SK-N-SH treated with all-trans-retinoic acid at 6 μM for 48 hours (cell line): Measurements from ENCODE around the gene SULT1B1.

Source experiments
- ATAC-seq: fragments of 200-7000 bp; cut with Tn5 transposase; 3 replicates; pipeline ENCODE4 v1.9.1; 2020; ENCODE audit warnings: mild to moderate bottlenecking, moderate library complexity
- ARNTL ChIP-seq: fragments of 450-650 bp; formaldehyde crosslinking; IDR thresholded peaks from 2 replicates; pipeline ENCODE4 v1.5.0; 2020; ENCODE audit warnings: low read depth, mild to moderate bottlenecking, moderate library complexity, borderline replicate concordance
- CSDC2 ChIP-seq: fragments of 250-450 bp; sonication (Bioruptor Pico); IDR thresholded peaks from 2 replicates; pipeline ENCODE4 v1.5.0; 2020; ENCODE audit warnings: mild to moderate bottlenecking, moderate library complexity
- ESRRG ChIP-seq: fragments of 250-450 bp; sonication (Bioruptor Pico); IDR thresholded peaks from 2 replicates; pipeline ENCODE4 v1.6.1; 2021; ENCODE audit warnings: mild to moderate bottlenecking
- GLIS3 ChIP-seq: fragments of 250-450 bp; sonication (Bioruptor Pico); IDR thresholded peaks from 2 replicates; pipeline ENCODE4 v1.5.0; 2020; ENCODE audit warnings: mild to moderate bottlenecking, moderate library complexity
- OSR1 ChIP-seq: fragments of 250-450 bp; sonication (Bioruptor Pico); IDR thresholded peaks from 2 replicates; pipeline ENCODE4 v1.8.0; 2022; ENCODE audit warnings: moderate library complexity, mild to moderate bottlenecking, inconsistent platforms
- PPARA ChIP-seq: fragments of 250-450 bp; sonication (Bioruptor Pico); IDR thresholded peaks from 2 replicates; pipeline ENCODE4 v1.5.0; 2020; ENCODE audit warnings: mild to moderate bottlenecking, borderline replicate concordance
- RARB ChIP-seq: fragments of 250-450 bp; sonication (Bioruptor Pico); IDR thresholded peaks from 2 replicates; pipeline ENCODE4 v1.8.0; 2021; ENCODE audit warnings: mild to moderate bottlenecking, moderate library complexity
- SNAI2 ChIP-seq: fragments of 250-450 bp; sonication (Bioruptor Pico); IDR thresholded peaks from 2 replicates; pipeline ENCODE4 v1.5.0; 2020; ENCODE audit warnings: mild to moderate bottlenecking, moderate library complexity
- TCF4 ChIP-seq: fragments of 250-450 bp; sonication (Bioruptor Pico); IDR thresholded peaks from 2 replicates; pipeline ENCODE4 v1.8.0; 2021; ENCODE audit warnings: mild to moderate bottlenecking, moderate library complexity, borderline replicate concordance
- ZFP3 ChIP-seq: fragments of 250-450 bp; sonication (Bioruptor Pico); IDR thresholded peaks from 2 replicates; pipeline ENCODE4 v1.5.0; 2020; ENCODE audit warnings: mild to moderate bottlenecking, moderate library complexity
- ZNF70 ChIP-seq: fragments of 450-650 bp; formaldehyde crosslinking; IDR thresholded peaks from 2 replicates; pipeline ENCODE4 v1.5.0; 2020; ENCODE audit warnings: mild to moderate bottlenecking, moderate library complexity
- TF ChIP-seq, protein P1 (sequence below): fragments of 250-450 bp; sonication (Bioruptor Pico); IDR thresholded peaks from 2 replicates; pipeline ENCODE4 v1.8.0; 2021; ENCODE audit warnings: low read depth, mild to moderate bottlenecking, moderate library complexity, borderline replicate concordance
- TF ChIP-seq, protein P2 (sequence below): fragments of 250-450 bp; sonication (Bioruptor Pico); IDR thresholded peaks from 2 replicates; pipeline ENCODE4 v1.5.1; 2020; ENCODE audit warnings: low read depth, mild to moderate bottlenecking, moderate library complexity
- TF ChIP-seq, protein P3 (sequence below): fragments of 250-450 bp; sonication (Bioruptor Pico); IDR thresholded peaks from 2 replicates; pipeline ENCODE4 v1.5.1; 2021; ENCODE audit warnings: mild to moderate bottlenecking, moderate library complexity
- TF ChIP-seq, protein P4 (sequence below): fragments of 250-450 bp; sonication (Bioruptor Pico); IDR thresholded peaks from 2 replicates; pipeline ENCODE4 v1.8.0; 2020; ENCODE audit warnings: mild to moderate bottlenecking, moderate library complexity, borderline replicate concordance

SULT1B1 gene

DNA sequence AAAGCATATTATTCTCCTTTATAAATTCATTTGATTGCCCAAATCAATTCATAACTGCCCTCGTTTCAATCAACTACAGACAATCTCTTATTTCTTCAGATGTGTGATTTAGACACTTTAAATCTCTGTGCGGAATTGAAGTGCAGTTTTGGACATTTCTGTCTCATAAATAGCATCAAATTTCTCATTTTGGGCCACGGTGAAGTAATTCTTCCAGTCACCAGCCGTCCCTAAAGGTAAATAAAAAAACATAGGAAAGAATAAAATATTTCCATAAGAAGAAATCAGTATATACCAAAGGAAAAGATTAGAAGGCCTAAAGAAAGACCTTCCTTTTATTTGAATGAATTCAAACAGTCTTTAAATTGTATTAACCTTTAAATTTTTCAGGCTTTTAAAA, 33.4 kb downstream of the SULT1B1 start:
- TF ChIP-seq, protein P1, sequence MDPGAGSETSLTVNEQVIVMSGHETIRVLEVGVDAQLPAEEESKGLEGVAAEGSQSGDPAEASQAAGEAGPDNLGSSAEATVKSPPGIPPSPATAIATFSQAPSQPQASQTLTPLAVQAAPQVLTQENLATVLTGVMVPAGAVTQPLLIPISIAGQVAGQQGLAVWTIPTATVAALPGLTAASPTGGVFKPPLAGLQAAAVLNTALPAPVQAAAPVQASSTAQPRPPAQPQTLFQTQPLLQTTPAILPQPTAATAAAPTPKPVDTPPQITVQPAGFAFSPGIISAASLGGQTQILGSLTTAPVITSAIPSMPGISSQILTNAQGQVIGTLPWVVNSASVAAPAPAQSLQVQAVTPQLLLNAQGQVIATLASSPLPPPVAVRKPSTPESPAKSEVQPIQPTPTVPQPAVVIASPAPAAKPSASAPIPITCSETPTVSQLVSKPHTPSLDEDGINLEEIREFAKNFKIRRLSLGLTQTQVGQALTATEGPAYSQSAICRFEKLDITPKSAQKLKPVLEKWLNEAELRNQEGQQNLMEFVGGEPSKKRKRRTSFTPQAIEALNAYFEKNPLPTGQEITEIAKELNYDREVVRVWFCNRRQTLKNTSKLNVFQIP (CRISPR knock-in tag), result no peak
- TF ChIP-seq PPARA (CRISPR knock-in tag) (no peak), ZNF70 (CRISPR knock-in tag) (no peak), ARNTL (CRISPR knock-in tag) (no peak), OSR1 (no peak), CSDC2 (CRISPR knock-in tag) (no peak)
- TF ChIP-seq, protein P2, sequence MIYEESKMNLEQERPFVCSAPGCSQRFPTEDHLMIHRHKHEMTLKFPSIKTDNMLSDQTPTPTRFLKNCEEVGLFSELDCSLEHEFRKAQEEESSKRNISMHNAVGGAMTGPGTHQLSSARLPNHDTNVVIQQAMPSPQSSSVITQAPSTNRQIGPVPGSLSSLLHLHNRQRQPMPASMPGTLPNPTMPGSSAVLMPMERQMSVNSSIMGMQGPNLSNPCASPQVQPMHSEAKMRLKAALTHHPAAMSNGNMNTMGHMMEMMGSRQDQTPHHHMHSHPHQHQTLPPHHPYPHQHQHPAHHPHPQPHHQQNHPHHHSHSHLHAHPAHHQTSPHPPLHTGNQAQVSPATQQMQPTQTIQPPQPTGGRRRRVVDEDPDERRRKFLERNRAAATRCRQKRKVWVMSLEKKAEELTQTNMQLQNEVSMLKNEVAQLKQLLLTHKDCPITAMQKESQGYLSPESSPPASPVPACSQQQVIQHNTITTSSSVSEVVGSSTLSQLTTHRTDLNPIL (CRISPR knock-in tag), result no peak
- ATAC-seq, result no peak

DNA sequence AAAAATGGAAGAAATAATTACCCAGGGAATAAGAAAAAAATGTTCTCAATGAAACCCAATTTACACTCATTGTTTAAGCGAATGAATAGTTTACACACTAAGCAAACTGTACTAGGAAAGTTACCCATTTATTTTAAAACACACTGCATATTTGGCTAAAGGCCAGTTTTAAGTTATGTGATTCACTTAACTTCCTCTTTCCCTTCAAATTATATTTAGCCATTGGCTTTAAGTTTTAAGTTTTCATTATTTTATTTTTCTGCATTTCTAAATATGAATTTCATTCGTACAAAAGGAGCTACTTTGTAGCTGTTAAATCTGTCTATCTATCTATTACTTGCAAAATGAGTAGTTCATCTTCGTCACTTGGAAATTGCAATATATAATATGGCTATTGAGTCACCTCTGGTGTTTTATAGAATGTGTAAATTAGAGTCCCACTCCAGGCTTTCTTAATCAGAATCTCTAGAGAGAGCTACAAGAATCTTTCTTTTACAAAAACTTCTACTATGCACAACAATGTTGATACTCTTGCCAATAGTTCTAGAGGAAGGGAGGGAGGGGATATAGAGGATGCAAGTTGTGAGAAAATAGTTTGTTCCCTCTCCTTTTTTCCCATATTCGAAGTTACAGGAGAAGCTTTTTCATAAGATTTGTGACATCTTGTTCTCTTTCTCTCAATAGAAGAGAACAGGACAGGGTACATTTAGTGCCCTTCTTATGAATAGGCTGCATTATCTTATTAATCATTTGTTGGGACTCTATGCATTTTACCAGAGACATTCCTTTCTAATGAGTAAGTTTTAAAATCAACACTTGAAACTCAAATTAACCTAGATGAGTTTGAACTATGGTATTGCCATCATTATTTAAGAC, 41.8 kb downstream of the SULT1B1 start:
- ATAC-seq, result peak; percentile 47
- TF ChIP-seq ARNTL (CRISPR knock-in tag) (no peak), TCF4 (CRISPR knock-in tag) (no peak)

DNA sequence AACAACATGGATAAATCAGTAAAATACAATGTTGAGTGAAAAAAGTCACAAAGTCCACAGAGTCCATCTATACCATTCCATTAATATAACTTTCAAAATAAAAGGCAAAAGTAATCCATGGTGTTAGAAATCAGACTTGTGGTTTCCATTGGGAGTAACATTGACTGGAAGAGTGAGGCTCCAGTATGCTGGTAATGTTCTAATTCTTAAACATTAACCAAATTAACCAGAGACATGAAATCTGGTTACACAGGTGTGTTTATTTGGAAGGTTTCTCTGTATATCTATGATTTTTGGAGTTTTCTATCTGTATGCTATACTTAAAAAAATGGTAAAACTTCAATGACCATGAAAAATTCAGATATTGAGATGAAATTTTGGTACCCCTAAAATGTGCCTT, 42.6 kb downstream of the SULT1B1 start:
- no peak for ATAC-seq
- TF ChIP-seq TCF4 (CRISPR knock-in tag), result no peak
- TF ChIP-seq ZFP3, result no peak
- TF ChIP-seq, all 23 proteins: peak for 0

DNA sequence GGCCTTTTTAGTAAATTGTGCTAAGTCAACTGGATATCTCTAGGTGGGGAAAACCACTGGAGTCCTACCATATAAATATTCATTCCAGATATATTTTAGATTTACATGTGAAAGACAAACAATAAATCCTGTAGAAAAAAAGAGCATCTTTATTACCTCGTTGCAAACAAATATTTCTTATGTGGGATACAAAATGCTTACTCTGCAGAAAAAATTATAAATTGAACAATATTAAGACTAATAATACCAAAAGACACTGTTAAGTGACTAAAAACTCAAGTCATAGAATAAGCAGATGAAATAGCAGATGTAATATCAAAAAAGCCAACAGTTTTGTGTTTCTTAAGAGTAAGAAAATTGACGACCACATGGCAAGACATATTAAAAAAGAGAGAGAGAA, 43.8 kb downstream of the SULT1B1 start:
- no peak for ATAC-seq
- TF ChIP-seq ZFP3 (no peak), SNAI2 (no peak), ZNF70 (CRISPR knock-in tag) (no peak), ESRRG (no peak), TCF4 (CRISPR knock-in tag) (no peak), RARB (CRISPR knock-in tag) (no peak), CSDC2 (CRISPR knock-in tag) (no peak), GLIS3 (CRISPR knock-in tag) (no peak)
- TF ChIP-seq, protein P2 (CRISPR knock-in tag), result no peak
- TF ChIP-seq, protein P3, sequence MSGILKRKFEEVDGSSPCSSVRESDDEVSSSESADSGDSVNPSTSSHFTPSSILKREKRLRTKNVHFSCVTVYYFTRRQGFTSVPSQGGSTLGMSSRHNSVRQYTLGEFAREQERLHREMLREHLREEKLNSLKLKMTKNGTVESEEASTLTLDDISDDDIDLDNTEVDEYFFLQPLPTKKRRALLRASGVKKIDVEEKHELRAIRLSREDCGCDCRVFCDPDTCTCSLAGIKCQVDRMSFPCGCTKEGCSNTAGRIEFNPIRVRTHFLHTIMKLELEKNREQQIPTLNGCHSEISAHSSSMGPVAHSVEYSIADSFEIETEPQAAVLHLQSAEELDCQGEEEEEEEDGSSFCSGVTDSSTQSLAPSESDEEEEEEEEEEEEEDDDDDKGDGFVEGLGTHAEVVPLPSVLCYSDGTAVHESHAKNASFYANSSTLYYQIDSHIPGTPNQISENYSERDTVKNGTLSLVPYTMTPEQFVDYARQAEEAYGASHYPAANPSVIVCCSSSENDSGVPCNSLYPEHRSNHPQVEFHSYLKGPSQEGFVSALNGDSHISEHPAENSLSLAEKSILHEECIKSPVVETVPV (CRISPR knock-in tag), result no peak
- TF ChIP-seq, protein P4, sequence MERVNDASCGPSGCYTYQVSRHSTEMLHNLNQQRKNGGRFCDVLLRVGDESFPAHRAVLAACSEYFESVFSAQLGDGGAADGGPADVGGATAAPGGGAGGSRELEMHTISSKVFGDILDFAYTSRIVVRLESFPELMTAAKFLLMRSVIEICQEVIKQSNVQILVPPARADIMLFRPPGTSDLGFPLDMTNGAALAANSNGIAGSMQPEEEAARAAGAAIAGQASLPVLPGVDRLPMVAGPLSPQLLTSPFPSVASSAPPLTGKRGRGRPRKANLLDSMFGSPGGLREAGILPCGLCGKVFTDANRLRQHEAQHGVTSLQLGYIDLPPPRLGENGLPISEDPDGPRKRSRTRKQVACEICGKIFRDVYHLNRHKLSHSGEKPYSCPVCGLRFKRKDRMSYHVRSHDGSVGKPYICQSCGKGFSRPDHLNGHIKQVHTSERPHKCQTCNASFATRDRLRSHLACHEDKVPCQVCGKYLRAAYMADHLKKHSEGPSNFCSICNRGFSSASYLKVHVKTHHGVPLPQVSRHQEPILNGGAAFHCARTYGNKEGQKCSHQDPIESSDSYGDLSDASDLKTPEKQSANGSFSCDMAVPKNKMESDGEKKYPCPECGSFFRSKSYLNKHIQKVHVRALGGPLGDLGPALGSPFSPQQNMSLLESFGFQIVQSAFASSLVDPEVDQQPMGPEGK (CRISPR knock-in tag), result no peak
- TF ChIP-seq, protein P1 (CRISPR knock-in tag), result no peak
